A549 (cell line): Measurements from ENCODE around the gene TGFBR2. TPM values are rescaled to one million over a fixed set of nuclear protein-coding genes. Genes with fewer than 3 reads are reported as not detected.

Experiments used
- ATAC-seq, 2 experiments: fragments of 200-7000 bp in 1 of 2; fragments of >200 bp in 1 of 2; cut with Nextera tagmentation in 1 of 2; cut with Tn5 transposase in 1 of 2; 3 replicates each; pipeline versions ENCODE4 v1.8.0 to v1.9.1; 2018 to 2020; ENCODE audit warnings: mild to moderate bottlenecking in 1 of 2, moderate library complexity in 1 of 2
- CTCF ChIA-PET: fragments of 300-600 bp; sonication (Branson Sonifier 250); formaldehyde crosslinking; extraction: SDS; loops from one replicate; lab custom pipeline; 2021; ENCODE audit warnings: antibody characterized with exemption, inconsistent platforms; lab: Yijun Ruan, JAX
- POLR2A ChIA-PET: fragments of 350-600 bp; formaldehyde crosslinking; extraction: SDS; loops from one replicate; lab custom pipeline; 2021; ENCODE audit warnings: antibody characterized with exemption, inconsistent platforms; lab: Yijun Ruan, JAX
- DNase-seq, 2 experiments: peaks; one replicate each; pipeline versions ENCODE4 v3.0.0 to v3.0.0-alpha.2; 2011 to 2016; ENCODE audit warnings: low read depth in 1 of 2, low spot score in 1 of 2
- FAIRE-seq: peaks from 2 replicates; lab custom pipeline; 2011; peaks lifted over from hg19 to GRCh38; lab: Jason Lieb, UNC
- H3K27ac ChIP-seq, 2 experiments: fragments of >200 bp; sonication (Bioruptor Twin); formaldehyde crosslinking; 3 replicates each; pipeline ENCODE4 v1.5.1; 2016 to 2017
- H3K4me1 ChIP-seq: fragments of >200 bp; sonication (Bioruptor Twin); formaldehyde crosslinking; 3 replicates; pipeline ENCODE4 v1.6.1; 2016
- H3K4me2 ChIP-seq: fragments of >200 bp; sonication (Bioruptor Twin); formaldehyde crosslinking; 3 replicates; pipeline ENCODE4 v1.6.1; 2016
- H3K4me3 ChIP-seq: fragments of >200 bp; sonication (Bioruptor Twin); formaldehyde crosslinking; 3 replicates; pipeline ENCODE4 v1.5.1; 2016
- H3K9me3 ChIP-seq: fragments of >200 bp; sonication (Bioruptor Twin); formaldehyde crosslinking; 3 replicates; pipeline ENCODE4 v1.6.1; 2016
- BHLHE40 ChIP-seq: IDR thresholded peaks from 2 replicates; pipeline ENCODE4 v1.6.1; 2012; ENCODE audit warnings: low read depth, low read length, inconsistent platforms
- CBX2 ChIP-seq: fragments of 200-600 bp; sonication (generic); IDR thresholded peaks from 2 replicates; pipeline ENCODE4 v1.6.1; 2016; ENCODE audit warnings: low read depth, mild to moderate bottlenecking, borderline replicate concordance
- CBX8 ChIP-seq: fragments of 200-600 bp; sonication (generic); IDR thresholded peaks from 2 replicates; pipeline ENCODE4 v1.6.1; 2016
- CEBPB ChIP-seq, 2 experiments: fragments of >200 bp in 1 of 2; sonication (Bioruptor Twin) in 1 of 2; formaldehyde crosslinking in 1 of 2; IDR thresholded peaks; 2 replicates each; pipeline ENCODE4 v1.6.1; 2012 to 2016
- CHD2 ChIP-seq: fragments of 150-350 bp; IDR thresholded peaks from 2 replicates; pipeline ENCODE4 v1.6.1; 2014; ENCODE audit warnings: low read length; ENCODE audit not compliant: partially characterized antibody
- EHF ChIP-seq: fragments of 250-450 bp; sonication (Bioruptor Pico); IDR thresholded peaks from 2 replicates; pipeline ENCODE4 v1.5.0; 2020; ENCODE audit warnings: mild to moderate bottlenecking
- EHMT2 ChIP-seq: fragments of 200-600 bp; sonication (generic); IDR thresholded peaks from 2 replicates; pipeline ENCODE4 v1.6.1; 2016; ENCODE audit warnings: antibody characterized with exemption, low read depth, mild to moderate bottlenecking, moderate library complexity
- ELK1 ChIP-seq: fragments of 150-350 bp; IDR thresholded peaks from 2 replicates; pipeline ENCODE4 v1.6.1; 2014; ENCODE audit warnings: low read depth, mild to moderate bottlenecking, low read length
- FOXS1 ChIP-seq: fragments of 250-450 bp; sonication (Bioruptor Pico); IDR thresholded peaks from 2 replicates; pipeline ENCODE4 v1.5.0; 2020; ENCODE audit warnings: mild to moderate bottlenecking, moderate library complexity
- HDAC2 ChIP-seq: fragments of 200-600 bp; sonication (generic); IDR thresholded peaks from 2 replicates; pipeline ENCODE4 v1.6.1; 2016
- HEYL ChIP-seq: fragments of 250-450 bp; sonication (Bioruptor Pico); IDR thresholded peaks from 2 replicates; pipeline ENCODE4 v1.8.0; 2021; ENCODE audit warnings: mild to moderate bottlenecking, moderate library complexity
- HOXB13 ChIP-seq: fragments of 250-450 bp; sonication (Bioruptor Pico); IDR thresholded peaks from 2 replicates; pipeline ENCODE4 v1.5.0; 2020; ENCODE audit warnings: low read depth, mild to moderate bottlenecking, moderate library complexity
- JUNB ChIP-seq: fragments of >200 bp; sonication (Bioruptor Twin); formaldehyde crosslinking; IDR thresholded peaks from 2 replicates; pipeline ENCODE4 v1.6.1; 2016
- MAZ ChIP-seq: fragments of 150-350 bp; IDR thresholded peaks from 2 replicates; pipeline ENCODE4 v1.6.1; 2014; ENCODE audit warnings: antibody characterized with exemption, low read depth, low read length, borderline replicate concordance
- NFE2L2 ChIP-seq: fragments of 150-350 bp; conservative IDR thresholded peaks from 2 replicates; pipeline ENCODE4 v1.6.1; 2014; ENCODE audit warnings: low read length
- RAD21 ChIP-seq, 2 experiments: fragments of >200 bp in 1 of 2; sonication (Bioruptor Twin) in 1 of 2; formaldehyde crosslinking in 1 of 2; IDR thresholded peaks in 1 of 2; conservative IDR thresholded peaks in 1 of 2; 2 replicates in 1 of 2; 3 replicates in 1 of 2; pipeline ENCODE4 v1.6.1; 2012 to 2018; ENCODE audit warnings: inconsistent platforms in 1 of 2
- RCOR1 ChIP-seq: fragments of 150-350 bp; IDR thresholded peaks from 2 replicates; pipeline ENCODE4 v1.6.1; 2014; ENCODE audit warnings: antibody characterized with exemption, low read length, low read depth
- RFX5 ChIP-seq: fragments of 450-650 bp; IDR thresholded peaks from 2 replicates; pipeline ENCODE4 v1.7.1; 2014; ENCODE audit warnings: antibody characterized with exemption, mild to moderate bottlenecking, moderate library complexity
- SMC3 ChIP-seq: fragments of >200 bp; sonication (Bioruptor Twin); formaldehyde crosslinking; IDR thresholded peaks from 3 replicates; pipeline ENCODE4 v1.6.1; 2018; ENCODE audit warnings: inconsistent platforms
- ZFP36 ChIP-seq: fragments of 450-650 bp; IDR thresholded peaks from 2 replicates; pipeline ENCODE4 v1.6.1; 2014; ENCODE audit warnings: borderline replicate concordance; ENCODE audit not compliant: partially characterized antibody
- WGBS: methylation state at CpG from one replicate; pipeline ENCODE4 v1.1.6; 2017; ENCODE audit errors: missing lambda C conversion rate; 5-methylcytosine and 5-hydroxymethylcytosine counted together
- polyA plus RNA-seq, 4 experiments: library from polyadenylated mRNA; depleted of rRNA in 3 of 4; stranded (reverse); fragments of >200 nt; fragmentation: RNase III in 1 of 4; extraction: RNeasy Plus Mini Kit Qiagen cat#74134 plus additional on column Dnase treatment in 1 of 4; gene quantifications; 2 replicates in 3 of 4; 3 replicates in 1 of 4; pipeline ENCODE4 v1.2.3, GENCODE V29; 2011 to 2017
- TF ChIP-seq, protein P1 (sequence below): fragments of 450-650 bp; IDR thresholded peaks from 2 replicates; pipeline ENCODE4 v1.6.1; 2014; ENCODE audit warnings: antibody characterized with exemption
- TF ChIP-seq, protein P2 (sequence below): fragments of >200 bp; sonication (Bioruptor Twin); formaldehyde crosslinking; IDR thresholded peaks from 3 replicates; pipeline ENCODE4 v1.5.1; 2016
- TF ChIP-seq, protein P3 (sequence below): fragments of 250-450 bp; sonication (Bioruptor Pico); IDR thresholded peaks from 2 replicates; pipeline ENCODE4 v1.5.0; 2020; ENCODE audit warnings: low read depth, mild to moderate bottlenecking, moderate library complexity

Gene TGFBR2
- polyA plus RNA-seq, 2 of the 4 experiments (the other 2 are of a cell fraction), result 48.5 to 97.4 TPM

- no peak for DNase-seq
- WGBS, result 97% methylated on average over 6 of the region's 6 CpGs
- no peak for ATAC-seq
- TF ChIP-seq NFE2L2 (no peak), EHF (CRISPR knock-in tag) (no peak), EHMT2 (no peak)
- Histone ChIP-seq H3K4me1 (peaks cover 23% of the 10 kb centered on the region), H3K9me3 (no peaks in the 10 kb centered on the region), H3K4me3 (no peak overlapping the region), H3K27ac (no peak overlapping the region), H3K4me2 (no peak overlapping the region)
- CTCF ChIA-PET, result interaction anchor here (0.6 to 5.0 kb wide), 8 partner anchors 8 to 653 kb away, joined by 3 to 54 read pairs (median 17); no protein-coding TSS in a partner anchor
- FAIRE-seq, result no peak
- POLR2A ChIA-PET, result no interaction called here
Observed at GRCh38 chr3:30695302-30696061, 89.1 kb downstream of the TGFBR2 start.

- no peak for ATAC-seq
- Histone ChIP-seq H3K4me2 (no peak overlapping the region), H3K4me3 (no peak overlapping the region), H3K27ac (peak overlapping the region in 1 of 2 experiments; percentile 32; a peak in 1 of 6 replicates), H3K4me1 (peaks cover 22% of the 10 kb centered on the region), H3K9me3 (no peaks in the 10 kb centered on the region)
- ChIA-PET POLR2A (no interaction called here), CTCF (interaction anchor here (0.6 to 5.0 kb wide), 6 partner anchors 46 to 654 kb away, joined by 3 to 25 read pairs (median 5); no protein-coding TSS in a partner anchor)
- WGBS, result 90% methylated on average over 3 of the region's 3 CpGs
- TF ChIP-seq HEYL (CRISPR knock-in tag), result no peak
- TF ChIP-seq RCOR1, result no peak
- TF ChIP-seq ZFP36, result no peak
- no peak for TF ChIP-seq RFX5
- TF ChIP-seq SMC3, result no peak
- no peak for TF ChIP-seq HDAC2
- no peak for TF ChIP-seq CEBPB (IDR thresholded peaks at IDR 0.05)
- TF ChIP-seq CBX8, result no peak
- TF ChIP-seq HOXB13 (CRISPR knock-in tag), result no peak
- TF ChIP-seq CBX2, result no peak
- TF ChIP-seq CHD2, result no peak
- TF ChIP-seq, protein P1, sequence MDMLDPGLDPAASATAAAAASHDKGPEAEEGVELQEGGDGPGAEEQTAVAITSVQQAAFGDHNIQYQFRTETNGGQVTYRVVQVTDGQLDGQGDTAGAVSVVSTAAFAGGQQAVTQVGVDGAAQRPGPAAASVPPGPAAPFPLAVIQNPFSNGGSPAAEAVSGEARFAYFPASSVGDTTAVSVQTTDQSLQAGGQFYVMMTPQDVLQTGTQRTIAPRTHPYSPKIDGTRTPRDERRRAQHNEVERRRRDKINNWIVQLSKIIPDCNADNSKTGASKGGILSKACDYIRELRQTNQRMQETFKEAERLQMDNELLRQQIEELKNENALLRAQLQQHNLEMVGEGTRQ, result no peak
- TF ChIP-seq, protein P2, sequence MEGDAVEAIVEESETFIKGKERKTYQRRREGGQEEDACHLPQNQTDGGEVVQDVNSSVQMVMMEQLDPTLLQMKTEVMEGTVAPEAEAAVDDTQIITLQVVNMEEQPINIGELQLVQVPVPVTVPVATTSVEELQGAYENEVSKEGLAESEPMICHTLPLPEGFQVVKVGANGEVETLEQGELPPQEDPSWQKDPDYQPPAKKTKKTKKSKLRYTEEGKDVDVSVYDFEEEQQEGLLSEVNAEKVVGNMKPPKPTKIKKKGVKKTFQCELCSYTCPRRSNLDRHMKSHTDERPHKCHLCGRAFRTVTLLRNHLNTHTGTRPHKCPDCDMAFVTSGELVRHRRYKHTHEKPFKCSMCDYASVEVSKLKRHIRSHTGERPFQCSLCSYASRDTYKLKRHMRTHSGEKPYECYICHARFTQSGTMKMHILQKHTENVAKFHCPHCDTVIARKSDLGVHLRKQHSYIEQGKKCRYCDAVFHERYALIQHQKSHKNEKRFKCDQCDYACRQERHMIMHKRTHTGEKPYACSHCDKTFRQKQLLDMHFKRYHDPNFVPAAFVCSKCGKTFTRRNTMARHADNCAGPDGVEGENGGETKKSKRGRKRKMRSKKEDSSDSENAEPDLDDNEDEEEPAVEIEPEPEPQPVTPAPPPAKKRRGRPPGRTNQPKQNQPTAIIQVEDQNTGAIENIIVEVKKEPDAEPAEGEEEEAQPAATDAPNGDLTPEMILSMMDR, result no peak
- TF ChIP-seq BHLHE40, result no peak
- TF ChIP-seq RAD21 (conservative IDR thresholded peaks at IDR 0.05 in 1 of 2, IDR thresholded peaks at IDR 0.05 in 1 of 2), result no peak
- no peak for TF ChIP-seq MAZ
- no peak for TF ChIP-seq ELK1
- TF ChIP-seq, protein P3, sequence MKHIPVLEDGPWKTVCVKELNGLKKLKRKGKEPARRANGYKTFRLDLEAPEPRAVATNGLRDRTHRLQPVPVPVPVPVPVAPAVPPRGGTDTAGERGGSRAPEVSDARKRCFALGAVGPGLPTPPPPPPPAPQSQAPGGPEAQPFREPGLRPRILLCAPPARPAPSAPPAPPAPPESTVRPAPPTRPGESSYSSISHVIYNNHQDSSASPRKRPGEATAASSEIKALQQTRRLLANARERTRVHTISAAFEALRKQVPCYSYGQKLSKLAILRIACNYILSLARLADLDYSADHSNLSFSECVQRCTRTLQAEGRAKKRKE, result no peak
- no peak for TF ChIP-seq JUNB
- no peak for TF ChIP-seq FOXS1 (CRISPR knock-in tag)
- no peak for FAIRE-seq
- DNase-seq, result no peak
Observed at GRCh38 chr3:30696403-30696819, 90.0 kb downstream of the TGFBR2 start.
